GM11168 (cell line): ENCODE measurements around the gene CD46.

Experiments
- in situ Hi-C: fragments of 300-500 bp; cut with MboI; formaldehyde crosslinking; loops from one replicate; pipeline ENCODE4 v1.12.0; 2022; ENCODE audit warnings: low sequenced_read_pairs; ENCODE audit not compliant: unreplicated experiment

CD46 gene

DNA sequence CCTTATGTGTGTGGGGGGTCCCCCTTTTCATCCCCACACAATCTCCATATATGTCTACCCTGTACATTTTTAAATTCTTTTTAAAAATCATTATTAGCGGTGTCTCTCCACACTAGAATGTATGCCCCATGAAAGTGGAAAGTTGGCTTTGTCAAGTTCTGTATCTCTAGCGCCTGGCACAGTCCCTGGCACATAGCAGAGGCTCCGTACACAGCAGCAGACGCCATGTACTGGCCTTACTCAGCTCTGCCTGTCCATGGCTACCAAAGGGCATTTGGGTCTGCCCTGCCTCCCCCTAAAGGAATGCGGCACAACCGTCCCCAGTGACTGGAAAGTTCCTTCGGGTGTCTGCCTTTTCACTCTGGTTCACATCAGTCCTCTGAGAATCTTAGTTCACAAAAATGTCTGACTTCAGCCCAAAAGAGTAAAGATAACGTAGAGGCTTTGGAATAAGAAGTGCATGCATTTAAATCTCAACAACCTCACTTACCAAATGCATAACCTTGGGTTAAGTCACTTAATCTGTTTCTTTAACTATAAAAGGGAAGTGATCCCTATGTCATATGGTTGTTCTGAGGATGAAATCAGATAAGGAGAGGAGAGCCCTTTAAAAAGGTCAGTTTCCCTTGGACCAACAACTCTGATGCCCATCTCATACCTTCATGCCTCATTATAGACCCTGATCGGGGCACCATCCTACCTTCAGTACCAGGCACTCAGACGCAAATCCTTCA, 61.1 kb downstream of the CD46 start:
- in situ Hi-C loops = no loop called here

DNA sequence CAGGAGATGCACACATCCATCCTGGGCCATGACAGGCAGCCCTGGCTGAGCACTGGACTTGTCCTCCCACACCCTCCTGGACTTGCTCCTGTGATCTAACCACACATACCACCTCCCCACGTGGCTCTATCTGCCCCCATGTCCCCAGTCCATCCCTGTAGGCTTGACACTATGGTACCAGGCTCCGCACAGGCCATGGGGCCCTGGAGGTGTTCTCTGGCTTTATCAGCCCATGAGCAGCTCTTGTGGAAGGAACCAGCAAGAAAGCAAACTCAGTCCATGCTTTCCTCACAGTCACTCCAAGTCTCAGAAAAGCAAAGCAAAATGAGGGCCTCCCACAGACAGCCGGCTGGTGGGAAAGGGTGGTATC, 61.6 kb downstream of the CD46 start:
- in situ Hi-C loops = no loop called here

DNA sequence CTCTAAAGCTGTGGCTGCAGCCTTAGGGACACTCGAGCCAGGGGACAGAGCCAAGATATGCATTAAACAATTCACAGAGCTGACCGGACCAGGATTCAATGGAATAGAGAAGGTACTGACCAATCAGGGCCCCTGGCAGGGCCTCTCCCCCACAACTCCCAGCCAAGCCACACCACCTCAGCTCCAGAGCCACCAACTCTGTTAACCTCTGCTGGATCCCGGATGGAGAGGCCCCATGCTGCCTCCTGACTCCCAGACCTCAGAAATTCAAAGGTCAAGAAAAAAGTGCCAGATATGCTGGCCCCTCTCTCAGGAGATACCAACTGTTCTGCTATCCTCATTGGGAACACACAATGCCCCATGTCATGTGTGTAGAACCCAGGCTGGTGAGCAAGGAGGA, 62.1 kb downstream of the CD46 start:
- in situ Hi-C loops = no loop called here

DNA sequence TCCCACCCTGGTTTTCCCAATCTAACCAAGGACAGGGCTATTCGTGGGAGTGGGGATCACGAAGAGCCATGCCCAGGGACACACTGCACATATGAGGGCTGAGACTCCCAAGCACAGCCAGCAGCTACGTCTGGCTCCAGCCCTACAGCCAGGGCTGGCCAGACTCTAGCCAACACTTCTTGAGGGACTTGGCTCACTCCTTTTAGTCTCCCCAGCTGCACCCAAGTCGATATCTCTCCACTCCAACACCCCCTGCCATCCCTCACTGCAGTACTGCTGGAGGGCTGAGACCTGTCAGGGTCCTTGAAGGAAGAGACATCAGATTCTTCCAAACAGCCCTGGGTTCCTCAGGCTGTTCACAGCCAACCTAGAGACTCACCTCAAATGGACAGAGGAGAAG, 62.6 kb downstream of the CD46 start:
- in situ Hi-C loops = no loop called here

DNA sequence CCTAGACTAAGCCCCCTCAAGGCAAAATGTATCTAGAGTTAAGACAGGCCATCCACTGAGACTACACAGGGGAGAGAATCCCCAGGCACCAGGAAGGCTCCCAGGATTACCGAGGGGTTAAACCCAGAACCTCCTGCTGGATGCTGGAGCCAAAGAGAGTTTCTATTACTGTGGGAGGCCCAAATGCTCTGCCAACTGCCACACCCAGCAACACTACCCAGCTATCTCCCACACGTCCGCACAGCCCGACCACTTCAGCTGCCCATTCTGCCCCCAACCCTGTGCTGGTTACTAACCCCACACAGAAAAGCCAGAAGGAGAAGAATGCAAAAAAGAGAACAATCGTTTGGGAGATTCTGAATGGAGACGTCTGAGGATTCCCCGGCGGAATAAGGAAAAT, 63.6 kb downstream of the CD46 start:
- in situ Hi-C loops = no loop called here

DNA sequence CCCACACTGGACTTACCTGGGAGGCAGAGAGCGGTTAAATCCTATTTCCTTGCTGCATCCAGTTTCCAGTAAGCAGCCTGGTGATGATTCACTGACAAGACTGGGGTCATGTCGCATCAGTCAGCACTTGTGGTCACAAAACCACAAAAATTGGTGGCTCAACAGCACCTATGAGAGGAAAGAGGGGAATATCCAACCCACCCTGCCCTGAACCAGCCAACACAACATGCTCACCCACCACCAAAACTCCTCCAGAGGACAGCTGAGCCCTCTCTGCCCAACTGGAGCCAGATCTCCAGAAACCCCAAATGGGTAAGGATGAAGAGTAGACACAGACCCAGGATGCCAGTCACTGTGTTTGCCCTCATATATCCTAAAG, 64.0 kb downstream of the CD46 start:
- in situ Hi-C loops = no loop called here

DNA sequence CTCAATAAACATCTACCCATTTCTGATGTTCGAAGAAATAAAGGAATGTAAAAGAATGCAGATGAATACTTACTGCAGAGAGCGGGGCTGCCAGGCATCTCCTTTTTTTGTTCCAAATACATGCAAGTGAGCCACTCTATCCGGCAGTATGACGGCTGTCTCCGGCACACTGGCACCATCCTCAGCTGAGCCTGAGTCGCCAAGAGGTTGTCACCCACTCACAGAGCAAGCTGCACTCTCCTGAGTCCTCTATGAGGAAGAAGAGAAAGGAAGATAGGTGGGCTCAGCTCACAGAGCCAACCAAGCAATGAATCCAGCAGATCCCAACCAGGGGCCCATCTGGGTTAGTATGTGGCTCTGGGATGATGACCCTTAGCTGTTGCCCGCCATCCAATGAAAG, 65.3 kb downstream of the CD46 start:
- in situ Hi-C loops = no loop called here

DNA sequence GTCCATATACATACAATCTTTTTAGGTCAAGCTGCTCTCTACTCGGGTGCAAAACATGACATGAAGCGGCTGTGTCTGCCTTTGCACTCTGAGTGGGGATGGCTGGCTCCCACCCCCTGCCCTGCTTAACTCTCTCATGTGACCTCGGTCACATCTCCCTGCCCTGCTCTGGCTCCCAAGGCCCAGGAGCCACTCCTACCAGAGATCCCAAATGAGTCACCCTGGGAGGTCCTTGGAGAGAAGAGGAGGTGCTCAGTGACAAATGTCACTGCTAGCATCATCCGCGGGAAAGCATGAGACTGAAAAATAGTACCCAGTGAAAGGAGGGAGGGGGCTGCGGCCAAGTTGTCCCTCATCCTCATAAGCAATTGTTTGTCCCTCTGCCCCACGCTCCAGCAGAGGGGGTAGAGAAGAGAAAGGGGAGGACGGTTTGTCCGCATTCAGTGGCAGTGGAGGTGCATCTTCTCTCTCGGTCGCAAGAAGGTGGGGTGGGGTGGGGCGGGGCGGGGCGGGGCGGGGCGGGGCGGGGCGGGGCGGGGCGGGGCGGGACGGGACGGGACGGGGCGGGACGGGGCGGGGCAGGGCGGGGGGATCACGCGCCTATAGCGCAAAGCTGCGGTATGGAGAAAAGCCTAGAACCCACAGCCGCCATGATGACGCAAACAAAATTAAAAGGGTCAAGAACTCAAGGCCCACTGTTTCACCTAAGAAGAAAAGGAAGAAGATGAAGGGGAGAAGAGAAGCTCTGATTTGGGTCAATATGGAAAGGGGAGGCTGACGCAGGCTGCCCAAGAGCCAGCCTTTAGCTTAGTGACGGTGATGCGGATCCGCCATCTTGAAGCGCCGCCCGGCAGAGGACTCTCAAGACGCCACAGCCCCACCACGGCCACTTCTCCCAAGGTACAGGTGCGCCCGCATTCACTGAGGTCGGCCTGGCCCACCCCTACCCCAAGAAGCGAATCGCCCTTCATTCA, 66.2 kb downstream of the CD46 start:
- in situ Hi-C loops = no loop called here

DNA sequence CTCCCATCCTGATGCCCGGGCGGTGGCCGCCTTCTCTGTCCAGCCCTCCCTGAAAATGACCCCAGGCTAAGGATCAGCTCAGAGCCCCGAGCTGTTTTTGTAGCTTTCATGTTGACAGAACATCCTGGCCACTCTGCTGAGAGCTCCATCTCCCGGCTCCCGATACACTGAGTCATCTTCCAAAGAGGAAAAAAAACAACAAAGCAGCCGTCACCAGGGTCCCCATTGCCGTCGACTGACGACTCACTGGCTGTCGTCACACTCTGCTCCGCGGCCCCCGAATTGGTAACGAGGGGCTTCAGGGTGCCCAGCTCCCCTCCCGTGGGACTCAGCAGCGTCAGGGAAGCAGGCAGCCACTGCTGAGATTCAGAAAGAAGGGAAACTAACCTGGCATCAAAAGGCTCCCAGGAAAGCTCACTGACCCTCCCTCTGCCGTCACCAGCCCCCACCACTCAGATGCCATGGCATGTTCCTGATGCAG, 67.2 kb downstream of the CD46 start:
- in situ Hi-C loops = no loop called here

DNA sequence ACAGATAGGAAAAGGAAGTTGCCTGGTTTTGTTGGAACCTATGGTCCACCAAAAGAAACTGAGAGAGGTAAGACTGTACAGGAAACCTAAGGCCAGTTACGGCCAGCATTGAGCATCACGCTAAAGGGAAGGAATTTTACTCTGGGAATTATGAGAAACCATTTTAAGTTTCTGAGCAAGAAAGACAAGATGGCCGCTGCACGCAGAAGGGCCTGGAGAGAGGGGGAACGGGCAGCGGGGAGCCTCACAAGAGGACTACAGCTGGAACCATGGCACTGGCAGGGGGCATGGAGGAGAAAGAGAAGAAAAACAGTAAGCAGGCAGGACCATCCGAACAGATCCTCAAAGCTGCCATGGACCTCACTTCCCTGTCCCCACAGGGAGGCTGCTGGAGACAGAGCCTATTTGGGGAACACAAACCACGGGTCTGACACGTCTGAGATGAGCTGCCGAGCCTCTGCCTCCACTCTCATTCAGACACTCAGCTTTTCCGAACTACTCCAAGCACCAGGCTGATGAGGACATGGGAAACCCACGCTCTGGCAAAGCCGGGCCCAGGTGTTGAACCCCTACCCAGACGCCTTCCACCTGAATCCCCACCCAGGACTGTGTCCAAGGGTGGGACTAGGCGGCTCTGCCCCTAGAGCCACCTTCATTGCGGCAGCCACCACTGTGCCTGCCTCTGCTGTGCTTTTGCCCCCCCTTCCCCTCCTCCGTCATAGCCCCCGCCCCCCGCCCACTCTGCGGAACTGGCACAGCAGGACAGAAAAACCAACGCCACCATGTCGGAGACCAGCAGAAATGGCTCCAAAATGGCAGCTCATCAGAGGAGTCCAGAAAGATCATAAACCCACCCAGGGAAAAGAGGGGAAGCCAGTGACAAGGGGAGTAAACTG, 69.0 kb downstream of the CD46 start:
- in situ Hi-C loops = no loop called here

DNA sequence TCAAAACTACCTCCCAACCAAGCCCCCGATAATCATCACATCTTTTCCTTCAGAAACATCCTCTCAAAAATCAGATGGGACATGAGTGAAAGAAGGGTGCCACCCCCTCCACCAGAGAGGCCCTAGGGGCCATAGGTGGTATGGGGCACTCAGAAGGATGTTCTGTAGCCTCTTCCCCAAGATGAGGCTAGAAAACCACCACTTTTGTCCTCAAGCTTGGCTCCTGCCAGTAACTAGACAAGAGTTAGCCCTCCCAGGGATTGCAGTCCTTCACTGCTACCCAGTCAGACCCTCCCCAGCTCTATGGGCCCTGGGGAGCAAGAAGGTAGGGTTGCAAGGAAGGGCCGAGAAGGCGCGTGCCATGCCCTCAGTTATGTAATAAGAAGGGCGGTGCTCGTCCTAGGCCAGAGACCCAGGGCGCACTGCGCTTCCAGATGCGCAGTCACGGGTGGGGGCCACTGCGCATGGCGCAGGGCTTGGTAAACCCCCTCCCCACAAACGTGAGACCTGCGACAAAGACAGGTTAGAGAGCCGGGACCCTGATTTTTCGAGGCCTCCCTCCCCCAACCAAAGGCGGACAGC, 69.7 kb downstream of the CD46 start:
- in situ Hi-C loops = no loop called here

DNA sequence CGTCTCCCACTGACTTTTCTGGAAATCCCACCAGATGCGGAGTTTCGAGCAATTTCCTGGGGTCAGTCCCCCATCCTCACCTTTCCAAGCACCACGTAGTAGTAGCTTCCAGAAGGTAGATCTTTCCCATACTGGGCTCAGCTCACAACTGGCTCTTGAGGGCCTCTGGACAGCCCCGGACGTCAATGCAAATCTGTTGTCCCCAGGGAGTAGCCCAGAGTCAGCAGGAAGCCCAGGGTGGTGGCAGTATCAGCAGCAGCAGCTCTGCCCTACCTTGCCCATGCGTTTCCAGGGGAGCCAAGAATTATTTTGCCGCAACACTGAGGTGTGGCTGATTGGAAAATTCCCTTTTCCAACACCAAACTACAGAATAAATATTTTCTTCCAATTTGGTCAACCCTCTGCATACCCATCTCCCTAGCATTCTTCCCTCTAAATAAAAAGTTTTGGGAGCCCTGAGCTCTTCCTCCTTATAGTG, 70.3 kb downstream of the CD46 start:
- in situ Hi-C loops = no loop called here

DNA sequence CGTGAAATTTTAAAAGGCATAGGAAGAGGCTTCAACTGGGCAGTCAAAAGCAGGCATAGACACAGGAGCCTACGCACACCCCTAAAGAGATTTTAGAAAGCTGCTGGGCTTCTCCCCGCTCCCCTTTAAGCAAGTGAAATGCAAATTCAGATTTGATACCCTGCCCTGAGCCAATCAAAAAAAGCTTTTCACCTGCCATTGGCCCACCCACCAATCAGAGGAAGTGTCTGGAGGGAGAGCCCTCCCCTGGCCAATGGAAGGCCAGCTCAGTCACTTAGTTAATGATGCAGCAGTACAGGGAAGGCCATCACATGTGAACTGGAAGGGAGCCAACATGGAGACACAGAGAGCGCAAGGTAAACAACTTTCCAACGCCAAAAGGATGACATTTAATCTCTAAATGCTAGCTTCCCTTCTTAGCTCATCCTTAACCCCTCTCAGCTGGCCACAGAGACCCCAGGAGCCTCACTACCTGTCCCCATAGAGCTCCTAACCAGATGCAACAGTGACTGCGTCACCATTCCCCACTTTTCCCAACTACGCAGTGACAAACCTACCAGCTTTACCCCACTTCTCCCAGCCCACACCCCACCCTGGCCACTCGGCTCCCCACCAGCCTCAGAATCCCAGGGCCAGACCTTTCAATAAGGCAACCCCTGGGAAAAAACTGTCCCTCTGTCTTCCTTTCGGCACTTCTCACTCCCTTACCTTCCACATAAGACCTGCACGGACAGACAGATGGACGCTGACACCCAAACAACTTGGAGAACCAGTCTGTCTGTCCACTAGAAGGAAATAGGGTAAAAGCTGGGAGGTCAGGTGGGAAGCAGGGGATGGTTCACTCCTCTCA, 71.0 kb downstream of the CD46 start:
- in situ Hi-C loops = no loop called here

DNA sequence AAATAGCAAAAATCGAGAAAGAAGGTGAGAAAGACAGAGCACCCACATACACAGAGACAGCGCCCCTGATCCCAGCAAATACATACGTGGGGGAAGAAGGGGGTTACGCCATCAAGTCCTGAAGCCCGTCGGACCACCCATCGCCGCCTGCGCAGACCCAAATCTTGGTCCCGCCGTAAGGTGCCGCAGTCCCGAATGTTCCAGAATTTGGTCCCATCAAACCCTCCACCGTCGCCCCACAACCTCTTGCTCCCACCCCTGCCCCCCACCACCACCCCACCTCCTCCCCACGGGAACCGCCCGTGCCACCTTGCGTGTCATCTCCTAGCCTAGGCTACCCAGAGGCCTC, 71.7 kb downstream of the CD46 start:
- in situ Hi-C loops = no loop called here

DNA sequence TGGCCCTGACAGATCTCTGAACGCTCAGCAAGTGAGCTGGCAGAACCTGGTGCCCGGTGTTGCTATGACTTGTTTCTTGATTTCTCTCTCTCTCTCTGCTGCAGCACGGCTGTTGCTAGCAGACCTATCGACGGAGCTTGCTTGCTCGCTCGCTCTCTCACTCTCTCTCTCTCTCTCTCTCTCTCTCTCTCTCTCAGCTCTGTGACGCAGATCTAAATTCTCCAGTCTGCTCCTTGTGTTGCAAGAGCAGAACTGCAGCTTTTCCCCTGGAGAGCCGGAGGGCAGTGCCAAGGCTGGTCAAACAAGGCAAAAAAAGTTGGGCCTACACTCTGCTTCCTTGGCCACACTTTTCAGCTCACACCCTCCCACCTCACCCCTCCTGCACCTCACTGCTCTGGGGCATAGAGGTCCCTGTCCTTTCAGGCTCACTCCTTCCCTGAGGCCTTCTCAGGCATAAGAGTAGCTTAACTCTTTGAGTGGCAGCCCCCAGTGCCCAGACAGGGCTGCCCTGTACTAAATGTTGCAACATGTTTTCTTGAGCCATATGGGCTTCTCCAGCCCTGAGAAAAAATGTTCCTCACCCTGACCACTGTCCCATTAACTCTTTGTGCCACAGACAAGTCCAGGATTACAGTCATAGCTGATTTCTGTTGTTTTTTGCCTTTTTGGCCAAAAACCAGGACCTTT, 72.2 kb downstream of the CD46 start:
- in situ Hi-C loops = no loop called here

DNA sequence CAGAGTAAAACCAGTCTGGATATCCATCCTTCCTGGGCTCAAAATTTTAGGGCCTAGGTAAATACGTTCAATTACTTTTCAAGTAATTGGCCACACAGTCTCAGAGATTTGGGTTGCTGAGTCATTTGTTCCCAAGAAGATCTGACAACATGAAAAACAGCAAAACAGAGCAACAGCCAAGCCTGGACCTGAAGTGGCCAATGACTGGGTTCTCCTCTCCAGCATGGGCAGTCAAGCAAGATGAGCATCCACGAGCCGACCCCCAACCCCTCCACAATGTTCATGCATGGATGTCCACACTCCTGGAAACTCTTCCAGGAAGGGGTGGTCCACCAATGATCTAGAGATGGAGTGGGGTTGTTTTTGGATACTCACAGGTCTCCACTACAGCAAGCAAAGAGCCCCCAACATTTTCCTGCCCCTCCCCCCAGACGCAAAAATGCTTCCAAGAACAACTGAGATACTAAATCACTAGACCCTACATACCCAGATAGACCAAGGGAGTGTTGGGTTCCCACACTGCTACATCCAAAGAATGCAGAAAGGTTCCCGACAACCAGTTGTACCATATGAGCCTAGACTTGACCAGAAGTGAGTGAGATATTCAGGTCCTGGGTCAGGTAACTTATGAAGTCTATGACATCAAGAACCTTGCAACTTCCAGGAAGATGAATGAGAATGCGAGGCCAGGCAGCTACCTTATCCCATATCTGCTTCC, 73.0 kb downstream of the CD46 start:
- in situ Hi-C loops = loop anchor here (5.0 kb wide), 1 partner anchor 42 kb away; no protein-coding TSS in a partner anchor

DNA sequence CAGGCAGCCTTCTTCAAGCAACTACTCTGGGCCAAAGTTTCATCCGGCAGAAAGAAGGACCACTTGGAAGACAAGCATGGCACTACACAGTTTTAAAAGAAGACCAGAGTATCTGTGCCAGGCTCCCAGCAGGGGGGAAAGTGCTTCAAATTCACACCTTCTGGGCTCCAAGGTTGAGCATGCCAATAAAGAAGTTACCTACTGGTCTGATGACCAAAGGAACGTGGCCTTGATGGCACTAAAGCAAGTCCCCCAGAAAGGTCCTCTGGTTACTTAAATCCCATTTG, 73.5 kb downstream of the CD46 start:
- in situ Hi-C loops = loop anchor here (5.0 kb wide), 1 partner anchor 42 kb away; no protein-coding TSS in a partner anchor
